B cell (primary cell): Measurements from ENCODE around the gene LRRC7. TPM values are rescaled to one million over a fixed set of nuclear protein-coding genes. Genes with fewer than 3 reads are reported as not detected.

Experiments used
- ATAC-seq: fragments of 200-7000 bp; cut with Tn5 transposase; one replicate; pipeline ENCODE4 v1.10.0; 2021; ENCODE audit warnings: low read depth, mild to moderate bottlenecking, moderate number of reproducible peaks, moderate library complexity
- CTCF ChIA-PET: fragments of 350-600 bp; sonication (Branson Sonifier 250); formaldehyde crosslinking; loops from one replicate; lab custom pipeline; 2021; ENCODE audit warnings: antibody characterized with exemption, inconsistent platforms; lab: Charles Lee
- POLR2A ChIA-PET: fragments of 350-600 bp; sonication (Branson Sonifier 250); formaldehyde crosslinking; loops from one replicate; lab custom pipeline; 2021; ENCODE audit warnings: antibody characterized with exemption; lab: Charles Lee
- DNase-seq: peaks from one replicate; pipeline ENCODE4 v3.0.0; 2013
- H2AFZ ChIP-seq: 2 replicates; pipeline ENCODE4 v1.6.1; 2012; ENCODE audit warnings: mild to moderate bottlenecking, low read depth, low read length; ENCODE audit not compliant: insufficient read depth, poor library complexity, severe bottlenecking
- H3K27ac ChIP-seq, 2 donors: 1 replicate in 1 of 2; 2 replicates in 1 of 2; pipeline ENCODE4 v1.5.1; 2012 to 2013; ENCODE audit warnings: low read length in 2 of 2, mild to moderate bottlenecking in 2 of 2, moderate library complexity in 1 of 2
- H3K27me3 ChIP-seq, 4 experiments: fragments of 200-600 bp in 1 of 4; sonication (generic) in 1 of 4; replicated peaks in 1 of 4; 1 replicate in 2 of 4; 2 replicates in 2 of 4; pipeline versions ENCODE4 v1.6.1 to v1.7.0; 2013 to 2016; ENCODE audit warnings: low read length in 3 of 4, mild to moderate bottlenecking in 2 of 4, mixed read lengths in 1 of 4, moderate library complexity in 1 of 4; ENCODE audit not compliant: insufficient read depth in 4 of 4, control insufficient read depth in 3 of 4; ENCODE audit errors: control extremely low read depth in 1 of 4
- H3K36me3 ChIP-seq, 2 experiments: replicated peaks in 1 of 2; 1 replicate in 1 of 2; 2 replicates in 1 of 2; pipeline versions ENCODE4 v1.6.1 to v1.7.1; 2013; ENCODE audit warnings: low read length in 1 of 2; ENCODE audit not compliant: insufficient read depth in 2 of 2, control insufficient read depth in 1 of 2; ENCODE audit errors: control extremely low read depth in 1 of 2, extremely low read depth in 1 of 2
- H3K4me1 ChIP-seq, 2 donors: fragments of 200-600 bp in 1 of 2; sonication (generic) in 1 of 2; 1 replicate in 1 of 2; 2 replicates in 1 of 2; pipeline versions ENCODE4 v1.5.1 to v1.6.1; 2013 to 2017; ENCODE audit warnings: low read length in 2 of 2; ENCODE audit not compliant: control insufficient read depth in 2 of 2, insufficient read depth in 2 of 2
- H3K4me2 ChIP-seq: replicated peaks from 2 replicates; pipeline ENCODE3; 2012; ENCODE audit warnings: mild to moderate bottlenecking, low read depth, low read length; ENCODE audit not compliant: poor library complexity, severe bottlenecking
- H3K4me3 ChIP-seq, 5 experiments: fragments of 200-600 bp in 1 of 5; sonication (generic) in 1 of 5; 1 replicate in 3 of 5; 2 replicates in 2 of 5; pipeline versions ENCODE4 v1.5.1 to v1.7.0; 2011 to 2016; ENCODE audit warnings: low read length in 4 of 5, mild to moderate bottlenecking in 4 of 5, low read depth in 2 of 5, control low read depth in 1 of 5, moderate library complexity in 1 of 5; ENCODE audit not compliant: insufficient read depth in 1 of 5; ENCODE audit errors: control extremely low read depth in 1 of 5, extremely low read depth in 1 of 5
- H3K79me2 ChIP-seq: fragments of 200-600 bp; sonication (generic); one replicate; pipeline ENCODE4 v1.6.0; 2016; ENCODE audit warnings: low read length; ENCODE audit not compliant: control insufficient read depth, insufficient read depth
- H3K9ac ChIP-seq: fragments of 200-600 bp; sonication (generic); 2 replicates; pipeline ENCODE4 v1.6.1; 2017; ENCODE audit warnings: mild to moderate bottlenecking, low read length, moderate library complexity
- H3K9me3 ChIP-seq, 3 donors: one replicate each; pipeline versions ENCODE4 v1.6.1 to v1.7.1; 2013; ENCODE audit warnings: low read length in 2 of 3; ENCODE audit not compliant: control insufficient read depth in 2 of 3, insufficient read depth in 1 of 3; ENCODE audit errors: control extremely low read depth in 1 of 3
- H4K20me1 ChIP-seq: 2 replicates; pipeline ENCODE4 v1.6.0; 2012; ENCODE audit warnings: mild to moderate bottlenecking, low read length; ENCODE audit not compliant: insufficient read depth, control insufficient read depth, poor library complexity, severe bottlenecking
- H3K27ac Mint-ChIP-seq: one replicate; pipeline ENCODE4 v1.8.0; 2021; ENCODE audit warnings: mixed read lengths
- H3K27me3 Mint-ChIP-seq: one replicate; pipeline ENCODE4 v1.8.0; 2021; ENCODE audit warnings: mixed read lengths
- H3K4me1 Mint-ChIP-seq: one replicate; pipeline ENCODE4 v1.8.0; 2021; ENCODE audit warnings: mixed read lengths
- H3K4me3 Mint-ChIP-seq: one replicate; pipeline ENCODE4 v1.8.0; 2021; ENCODE audit warnings: mixed read lengths
- H3K9me3 Mint-ChIP-seq: one replicate; pipeline ENCODE4 v1.8.0; 2022; ENCODE audit warnings: mixed read lengths; ENCODE audit not compliant: insufficient read depth
- EZH2 ChIP-seq: IDR thresholded peaks from 2 replicates; pipeline ENCODE4 v1.6.1; 2012; ENCODE audit warnings: borderline replicate concordance, low read depth, mild to moderate bottlenecking, moderate library complexity, low read length; ENCODE audit not compliant: insufficient read depth, poor library complexity, severe bottlenecking
- WGBS: methylation state at CpG from one replicate; pipeline ENCODE4 v1.1.5; 2013; ENCODE audit warnings: missing lambda C conversion rate; ENCODE audit not compliant: insufficient coverage; 5-methylcytosine and 5-hydroxymethylcytosine counted together
- intact Hi-C: fragments of 100-400 bp; cut with micrococcal nuclease; formaldehyde crosslinking; loops from one replicate; pipeline ENCODE4 v1.10.0; 2022
- polyA plus RNA-seq: library from polyadenylated mRNA; depleted of rRNA; stranded (reverse); fragments of >200 nt; gene quantifications from 2 replicates; pipeline ENCODE4 v1.2.3, GENCODE V29; 2012
- total RNA-seq, 2 donors: library from RNA; stranded (reverse); fragments of 120-200 nt in 1 of 2; gene quantifications; 1 replicate in 1 of 2; 2 replicates in 1 of 2; pipeline versions ENCODE4 v1.2.3 to v1.2.4, GENCODE V29; 2013 to 2022
- TF ChIP-seq, protein P1 (sequence below): fragments of 200-600 bp; IDR thresholded peaks from one replicate; pipeline ENCODE4 v1.8.0; 2022; ENCODE audit warnings: antibody characterized with exemption, mild to moderate bottlenecking

The LRRC7 gene
- total and polyA plus RNA-seq, 2 donors (not counting 1 experiment from before 2014, with no cell fraction given) = not detected

DNA sequence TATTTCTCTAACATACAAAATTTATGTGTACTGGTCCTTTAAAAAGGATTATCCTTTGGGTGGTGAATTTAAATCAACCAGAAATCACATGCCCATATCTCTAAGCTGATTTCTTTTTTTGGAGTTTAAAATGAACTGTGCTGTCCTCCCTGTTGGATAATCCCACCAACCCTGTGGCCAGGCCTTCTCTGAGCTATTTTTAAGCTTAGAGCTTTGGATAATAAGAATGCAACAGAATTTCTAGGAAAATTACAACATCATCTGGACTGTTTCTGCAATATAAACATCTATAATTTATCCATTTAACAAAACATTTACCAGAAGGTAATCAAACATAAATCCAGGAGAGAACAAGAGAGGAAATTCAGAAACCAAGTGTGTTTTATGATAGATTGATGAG is 549.3 kb downstream of the LRRC7 start:
- ATAC-seq (no peak), DNase-seq (no peak)
- Histone ChIP-seq H3K9me3 (no peaks in the 10 kb centered on the region), H2AFZ (no peak overlapping the region), H4K20me1 (no peaks in the 10 kb centered on the region), H3K27ac (no peak overlapping the region), H3K4me2 (no peak overlapping the region), H3K4me3 (no peak overlapping the region), H3K36me3 (no peaks in the 10 kb centered on the region), H3K9ac (no peak overlapping the region), H3K4me1 (no peaks in the 10 kb centered on the region), H3K79me2 (no peaks in the 10 kb centered on the region), H3K27me3 (peaks cover 0 to 9% (median 0%) of the 10 kb centered on the region in 4 experiments)
- H3K9me3 Mint-ChIP-seq = no peaks in the 10 kb centered on the region
- TF ChIP-seq, protein P1, sequence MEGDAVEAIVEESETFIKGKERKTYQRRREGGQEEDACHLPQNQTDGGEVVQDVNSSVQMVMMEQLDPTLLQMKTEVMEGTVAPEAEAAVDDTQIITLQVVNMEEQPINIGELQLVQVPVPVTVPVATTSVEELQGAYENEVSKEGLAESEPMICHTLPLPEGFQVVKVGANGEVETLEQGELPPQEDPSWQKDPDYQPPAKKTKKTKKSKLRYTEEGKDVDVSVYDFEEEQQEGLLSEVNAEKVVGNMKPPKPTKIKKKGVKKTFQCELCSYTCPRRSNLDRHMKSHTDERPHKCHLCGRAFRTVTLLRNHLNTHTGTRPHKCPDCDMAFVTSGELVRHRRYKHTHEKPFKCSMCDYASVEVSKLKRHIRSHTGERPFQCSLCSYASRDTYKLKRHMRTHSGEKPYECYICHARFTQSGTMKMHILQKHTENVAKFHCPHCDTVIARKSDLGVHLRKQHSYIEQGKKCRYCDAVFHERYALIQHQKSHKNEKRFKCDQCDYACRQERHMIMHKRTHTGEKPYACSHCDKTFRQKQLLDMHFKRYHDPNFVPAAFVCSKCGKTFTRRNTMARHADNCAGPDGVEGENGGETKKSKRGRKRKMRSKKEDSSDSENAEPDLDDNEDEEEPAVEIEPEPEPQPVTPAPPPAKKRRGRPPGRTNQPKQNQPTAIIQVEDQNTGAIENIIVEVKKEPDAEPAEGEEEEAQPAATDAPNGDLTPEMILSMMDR = no peak
- TF ChIP-seq EZH2 = no peak
- H3K4me1 Mint-ChIP-seq = no peaks in the 10 kb centered on the region
- peaks cover 16% of the 10 kb centered on the region for H3K27me3 Mint-ChIP-seq
- intact Hi-C loops = no loop called here
- ChIA-PET POLR2A (no interaction called here), CTCF (interaction anchor here (1.2 kb wide), 1 partner anchor 9 kb away, joined by 9 read pairs; no protein-coding TSS in a partner anchor)
- H3K27ac Mint-ChIP-seq = no peak overlapping the region
- H3K4me3 Mint-ChIP-seq = no peak overlapping the region

DNA sequence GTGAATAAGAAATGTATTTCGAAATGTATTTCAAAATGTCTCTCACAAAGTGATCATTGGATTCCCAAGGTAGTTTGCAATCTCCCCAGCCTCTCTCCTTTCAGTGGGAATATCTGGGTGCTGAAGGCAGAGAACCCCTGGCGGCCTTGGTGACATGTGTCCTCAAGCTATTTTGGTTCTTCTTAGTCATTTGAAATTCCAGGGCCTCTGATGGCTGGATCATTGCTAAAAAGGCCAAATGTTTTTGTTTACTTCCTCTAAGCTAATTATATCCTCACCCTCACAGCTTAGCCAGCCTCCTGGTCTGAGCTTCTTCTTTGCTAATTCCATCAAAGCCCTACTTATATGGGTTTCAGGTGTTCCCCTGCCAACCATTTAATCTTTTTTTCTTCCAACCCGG is 566.4 kb downstream of the LRRC7 start:
- H3K27me3 ChIP-seq = peaks cover 0 to 3% (median 0%) of the 10 kb centered on the region in 4 experiments
- Mint-ChIP-seq H3K4me3 (no peak overlapping the region), H3K9me3 (no peaks in the 10 kb centered on the region), H3K27me3 (peaks cover 8% of the 10 kb centered on the region), H3K4me1 (no peaks in the 10 kb centered on the region), H3K27ac (no peak overlapping the region)
- no peak overlapping the region for H2AFZ ChIP-seq
- H3K4me3 ChIP-seq = no peak overlapping the region
- no peaks in the 10 kb centered on the region for H3K79me2 ChIP-seq
- DNase-seq = no peak
- no peak overlapping the region for H3K4me2 ChIP-seq
- H4K20me1 ChIP-seq = no peaks in the 10 kb centered on the region
- no peaks in the 10 kb centered on the region for H3K4me1 ChIP-seq
- WGBS = 100% methylated on average over 1 of the region's 3 CpGs
- H3K9me3 ChIP-seq = no peaks in the 10 kb centered on the region
- no peaks in the 10 kb centered on the region for H3K36me3 ChIP-seq
- intact Hi-C loops = no loop called here
- CTCF ChIA-PET = interaction anchor here (0.9 to 2.9 kb wide), 6 partner anchors 8 to 374 kb away, joined by 3 to 14 read pairs (median 6); no protein-coding TSS in a partner anchor
- no peak for ATAC-seq
- TF ChIP-seq, protein P1 = no peak
- TF ChIP-seq EZH2 = no peak
- H3K27ac ChIP-seq = no peak overlapping the region
- H3K9ac ChIP-seq = no peak overlapping the region
- POLR2A ChIA-PET = no interaction called here
